ENCODE results near the gene SLC12A4. TPM values are rescaled to one million over a fixed set of nuclear protein-coding genes. Genes with fewer than 3 reads are reported as not detected.

The SLC12A4 gene
- total and polyA plus RNA-seq, 10 donors: 4.6 to 68.5 (median 29.4) TPM

DNA sequence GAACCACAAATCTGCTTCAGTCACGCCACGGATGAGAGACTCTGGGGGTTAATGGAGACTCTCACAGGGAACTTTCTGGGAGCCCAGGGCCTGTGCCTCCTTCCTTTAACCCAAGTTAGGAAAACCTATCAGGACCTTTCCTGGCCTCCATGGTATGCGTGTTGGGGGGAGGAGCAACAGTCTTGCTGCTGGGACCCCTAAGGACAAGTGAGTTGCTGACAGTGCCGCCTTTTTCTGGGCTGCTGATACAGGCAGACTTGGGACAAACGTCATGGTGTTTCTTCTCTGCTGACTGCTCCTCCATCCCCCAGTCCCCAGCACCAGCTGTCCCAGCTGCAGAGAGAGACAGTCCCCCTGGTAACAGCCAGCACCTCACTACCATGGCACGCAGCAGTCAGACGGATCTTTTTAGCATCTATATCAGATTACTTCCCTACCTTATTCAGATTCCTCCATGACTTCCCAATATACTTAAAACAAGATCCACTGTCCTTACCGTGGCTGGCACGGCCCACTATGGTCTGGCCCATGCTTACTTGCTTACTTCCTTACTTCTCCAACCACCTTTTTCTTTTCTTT, 40.8 kb upstream of the SLC12A4 start:
- 81 to 88% (median 84%) methylated on average over 9 of the region's 9 CpGs for WGBS, 5 donors
- no peak for DNase-seq
- intact Hi-C loops (cut with DNase I; ENCODE audit: low total_unique reads): no loop called here

DNA sequence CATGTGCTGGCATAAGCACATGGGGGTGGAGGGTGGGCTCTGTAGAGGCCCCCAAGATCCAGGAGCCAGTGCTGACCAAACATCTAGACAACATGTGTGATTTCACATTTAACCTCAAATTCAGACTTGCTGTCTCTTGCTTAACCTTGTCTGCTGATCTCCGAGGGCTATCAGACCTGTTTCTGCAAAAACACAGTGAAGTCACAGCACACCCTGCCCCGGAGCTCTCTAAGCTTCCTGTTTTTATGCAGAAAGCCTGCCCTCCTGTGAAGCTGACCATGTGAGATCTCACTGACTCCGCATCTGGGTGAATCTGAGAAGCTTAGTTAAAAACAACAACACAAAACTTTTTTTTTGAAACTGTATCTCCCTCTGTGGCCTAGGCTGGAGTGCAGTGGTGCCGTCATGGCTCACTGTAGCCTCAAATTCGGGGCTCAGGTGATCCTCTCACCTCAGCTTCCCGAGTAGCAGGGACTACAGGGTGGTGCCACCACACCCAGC, 37.4 kb upstream of the SLC12A4 start:
- DNase-seq: peak; percentile 91
- peaks cover 4 to 66% (median 33%) of the 10 kb centered on the region in 6 donors for H3K4me1 ChIP-seq
- no peaks in the 10 kb centered on the region for H3K36me3 ChIP-seq
- H3K27me3 ChIP-seq (replicated peaks in 1 of 7): no peaks in the 10 kb centered on the region
- intact Hi-C loops (cut with DNase I; ENCODE audit: low total_unique reads): no loop called here
- WGBS, 5 donors: 21 to 24% (median 22%) methylated on average over 6 of the region's 6 CpGs
- H3K27ac ChIP-seq: peak overlapping the region; percentile 86 to 96 (median 92)
- H3K9me3 ChIP-seq: no peaks in the 10 kb centered on the region
- peak overlapping the region in 1 of 8 donors; percentile 57 for H3K4me3 ChIP-seq
- TF ChIP-seq POLR2AphosphoS5 (IDR thresholded peaks at IDR 0.05) (peak in 2 of 3 donors; percentile 33 to 86), POLR2A (IDR thresholded peaks at IDR 0.05) (no peak)

More for the DNA sequence above, 40.8 kb upstream of the SLC12A4 start:
- H3K27ac ChIP-seq: peak overlapping the region in 1 of 8 donors; percentile 96
- H3K27me3 ChIP-seq (replicated peaks in 1 of 7): no peaks in the 10 kb centered on the region
- H3K4me1 ChIP-seq: peaks cover 0 to 63% (median 36%) of the 10 kb centered on the region in 6 donors
- TF ChIP-seq POLR2A (IDR thresholded peaks at IDR 0.05) (no peak), POLR2AphosphoS5 (IDR thresholded peaks at IDR 0.05) (no peak)
- TF ChIP-seq, protein P1, sequence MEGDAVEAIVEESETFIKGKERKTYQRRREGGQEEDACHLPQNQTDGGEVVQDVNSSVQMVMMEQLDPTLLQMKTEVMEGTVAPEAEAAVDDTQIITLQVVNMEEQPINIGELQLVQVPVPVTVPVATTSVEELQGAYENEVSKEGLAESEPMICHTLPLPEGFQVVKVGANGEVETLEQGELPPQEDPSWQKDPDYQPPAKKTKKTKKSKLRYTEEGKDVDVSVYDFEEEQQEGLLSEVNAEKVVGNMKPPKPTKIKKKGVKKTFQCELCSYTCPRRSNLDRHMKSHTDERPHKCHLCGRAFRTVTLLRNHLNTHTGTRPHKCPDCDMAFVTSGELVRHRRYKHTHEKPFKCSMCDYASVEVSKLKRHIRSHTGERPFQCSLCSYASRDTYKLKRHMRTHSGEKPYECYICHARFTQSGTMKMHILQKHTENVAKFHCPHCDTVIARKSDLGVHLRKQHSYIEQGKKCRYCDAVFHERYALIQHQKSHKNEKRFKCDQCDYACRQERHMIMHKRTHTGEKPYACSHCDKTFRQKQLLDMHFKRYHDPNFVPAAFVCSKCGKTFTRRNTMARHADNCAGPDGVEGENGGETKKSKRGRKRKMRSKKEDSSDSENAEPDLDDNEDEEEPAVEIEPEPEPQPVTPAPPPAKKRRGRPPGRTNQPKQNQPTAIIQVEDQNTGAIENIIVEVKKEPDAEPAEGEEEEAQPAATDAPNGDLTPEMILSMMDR (IDR thresholded peaks at IDR 0.05 in 8 of 11, conservative IDR thresholded peaks at IDR 0.05 in 3 of 11): no peak
- no peaks in the 10 kb centered on the region for H3K36me3 ChIP-seq
- no peaks in the 10 kb centered on the region for H3K9me3 ChIP-seq
- H3K4me3 ChIP-seq: no peak overlapping the region

- H3K27me3 ChIP-seq (replicated peaks in 1 of 7): no peaks in the 10 kb centered on the region
- H3K27ac ChIP-seq: peak overlapping the region; percentile 86 to 96 (median 92)
- no peak for TF ChIP-seq POLR2A (IDR thresholded peaks at IDR 0.05)
- TF ChIP-seq, protein P1 (IDR thresholded peaks at IDR 0.05 in 8 of 11, conservative IDR thresholded peaks at IDR 0.05 in 3 of 11): no peak
- no peak for TF ChIP-seq POLR2AphosphoS5 (IDR thresholded peaks at IDR 0.05)
- H3K4me1 ChIP-seq: peaks cover 10 to 72% (median 39%) of the 10 kb centered on the region in 6 donors
- intact Hi-C loops (cut with DNase I; ENCODE audit: low total_unique reads): no loop called here
- no peaks in the 10 kb centered on the region for H3K9me3 ChIP-seq
- 84 to 91% (median 87%) methylated on average over 9 of the region's 9 CpGs for WGBS, 5 donors
- no peaks in the 10 kb centered on the region for H3K36me3 ChIP-seq
- no peak for DNase-seq
- peak overlapping the region in 1 of 8 donors; percentile 57 for H3K4me3 ChIP-seq
These were observed 36.8 kb upstream of the SLC12A4 start for GRCh38 chr16:68005211-68005610.

DNA sequence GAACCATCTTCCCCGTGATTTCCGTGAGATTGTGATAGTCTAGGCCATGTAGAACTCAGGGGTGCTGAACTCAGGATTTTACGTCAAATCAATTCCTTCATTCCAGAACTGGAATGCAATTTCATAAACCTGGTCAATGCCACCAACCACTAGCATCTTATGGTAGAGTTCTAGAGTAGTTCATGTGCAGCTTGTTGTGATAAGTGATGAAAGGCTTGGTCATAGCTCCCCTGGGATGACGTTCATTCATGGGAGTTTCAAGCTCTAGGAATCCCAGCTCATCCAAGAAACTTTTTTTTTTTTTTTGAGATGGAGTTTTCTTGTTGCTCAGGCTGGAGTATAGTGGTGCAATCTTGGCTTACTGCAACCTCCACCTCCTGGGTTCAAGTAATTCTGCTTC, 34.6 kb upstream of the SLC12A4 start:
- DNase-seq: no peak
- Histone ChIP-seq H3K36me3 (no peaks in the 10 kb centered on the region), H3K27me3 (replicated peaks in 1 of 7) (no peaks in the 10 kb centered on the region), H3K9me3 (no peaks in the 10 kb centered on the region), H3K27ac (no peak overlapping the region), H3K4me3 (no peak overlapping the region), H3K4me1 (peaks cover 11 to 87% (median 56%) of the 10 kb centered on the region in 6 donors)
- intact Hi-C loops (cut with DNase I; ENCODE audit: low total_unique reads): no loop called here
- WGBS, 5 donors: 87 to 96% (median 89%) methylated on average over 4 of the region's 4 CpGs
- TF ChIP-seq POLR2AphosphoS5 (IDR thresholded peaks at IDR 0.05) (no peak), POLR2A (IDR thresholded peaks at IDR 0.05) (no peak)
- TF ChIP-seq, protein P1 (IDR thresholded peaks at IDR 0.05 in 8 of 11, conservative IDR thresholded peaks at IDR 0.05 in 3 of 11): no peak

All from spleen (tissue), 11 donors.